ENCODE measurements around the gene SLC6A13. TPM values are rescaled to one million over a fixed set of nuclear protein-coding genes. Genes with fewer than 3 reads are reported as not detected.

Gene SLC6A13
- total RNA-seq, 4 donors from 2014 or later = not detected

- no peak for TF ChIP-seq CTCF (IDR thresholded peaks at IDR 0.05)
- no peak for TF ChIP-seq POLR2A (IDR thresholded peaks at IDR 0.05; ENCODE audit: low read depth)
- no peak for TF ChIP-seq POLR2AphosphoS5 (IDR thresholded peaks at IDR 0.05)
- TF ChIP-seq EP300 (IDR thresholded peaks at IDR 0.05) = no peak
- Histone ChIP-seq H3K9me3 (no peaks in the 10 kb centered on the region), H3K36me3 (no peaks in the 10 kb centered on the region), H3K27me3 (peaks cover 0 to 80% (median 9%) of the 10 kb centered on the region in 4 donors), H3K4me1 (peaks cover 3 to 15% (median 8%) of the 10 kb centered on the region in 4 donors), H3K4me3 (no peak overlapping the region), H3K27ac (replicated peaks in 1 of 4) (no peak overlapping the region)
- no peak for DNase-seq (ENCODE audit: extremely low spot score)
- intact Hi-C loops (cut with DNase I) = no loop called here
- WGBS = 73% methylated on average over 4 of the region's 4 CpGs
Observed at GRCh38 chr12:208813-209212, 53.8 kb downstream of the SLC6A13 start.

GRCh38 chr12:207804-208203, 54.8 kb downstream of the SLC6A13 start:
- Histone ChIP-seq H3K36me3 (no peaks in the 10 kb centered on the region), H3K27ac (replicated peaks in 1 of 4) (no peak overlapping the region), H3K9me3 (no peaks in the 10 kb centered on the region), H3K27me3 (peaks cover 0 to 80% (median 17%) of the 10 kb centered on the region in 4 donors), H3K4me1 (peaks cover 4 to 18% (median 13%) of the 10 kb centered on the region in 4 donors), H3K4me3 (no peak overlapping the region)
- WGBS = 87% methylated on average over 9 of the region's 10 CpGs
- DNase-seq (ENCODE audit: extremely low spot score) = no peak
- intact Hi-C loops (cut with DNase I) = no loop called here
- TF ChIP-seq CTCF (IDR thresholded peaks at IDR 0.05) (no peak), EP300 (IDR thresholded peaks at IDR 0.05) (no peak), POLR2A (IDR thresholded peaks at IDR 0.05; ENCODE audit: low read depth) (no peak), POLR2AphosphoS5 (IDR thresholded peaks at IDR 0.05) (no peak)

- 94% methylated on average over 15 of the region's 21 CpGs for WGBS
- H3K4me1 ChIP-seq = peaks cover 4 to 16% (median 13%) of the 10 kb centered on the region in 4 donors
- peaks cover 0 to 80% (median 17%) of the 10 kb centered on the region in 4 donors for H3K27me3 ChIP-seq
- no peak overlapping the region for H3K27ac ChIP-seq (replicated peaks in 1 of 4)
- H3K36me3 ChIP-seq = no peaks in the 10 kb centered on the region
- DNase-seq (ENCODE audit: extremely low spot score) = no peak
- H3K9me3 ChIP-seq = no peaks in the 10 kb centered on the region
- no peak for TF ChIP-seq EP300 (IDR thresholded peaks at IDR 0.05)
- no peak for TF ChIP-seq POLR2AphosphoS5 (IDR thresholded peaks at IDR 0.05)
- TF ChIP-seq POLR2A (IDR thresholded peaks at IDR 0.05; ENCODE audit: low read depth) = no peak
- TF ChIP-seq CTCF (IDR thresholded peaks at IDR 0.05) = no peak
- intact Hi-C loops (cut with DNase I) = no loop called here
- H3K4me3 ChIP-seq = no peak overlapping the region
Observed at GRCh38 chr12:206746-207440, 55.7 kb downstream of the SLC6A13 start.

GRCh38 chr12:205026-205425, 57.6 kb downstream of the SLC6A13 start:
- no peak for DNase-seq (ENCODE audit: extremely low spot score)
- Histone ChIP-seq H3K27ac (replicated peaks in 1 of 4) (no peak overlapping the region), H3K9me3 (no peaks in the 10 kb centered on the region), H3K36me3 (no peaks in the 10 kb centered on the region), H3K4me3 (no peak overlapping the region), H3K4me1 (peaks cover 4 to 16% (median 13%) of the 10 kb centered on the region in 4 donors), H3K27me3 (peaks cover 0 to 86% (median 17%) of the 10 kb centered on the region in 4 donors)
- 91% methylated on average over 4 of the region's 4 CpGs for WGBS
- intact Hi-C loops (cut with DNase I) = no loop called here
- TF ChIP-seq EP300 (IDR thresholded peaks at IDR 0.05) (no peak), POLR2AphosphoS5 (IDR thresholded peaks at IDR 0.05) (no peak), POLR2A (IDR thresholded peaks at IDR 0.05; ENCODE audit: low read depth) (no peak), CTCF (IDR thresholded peaks at IDR 0.05) (no peak)
